H9 (cell line): ENCODE results near the gene SPEG. TPM values are rescaled to one million over a fixed set of nuclear protein-coding genes. Genes with fewer than 3 reads are reported as not detected.
A peak's percentile ranks its signal among the peaks of the same experiment; 100 is the strongest.

Experiments
- DNase-seq: peaks from one replicate; pipeline ENCODE4 v3.0.0-alpha.2; 2017
- H2AFZ ChIP-seq: one replicate; pipeline ENCODE4 v1.6.1; 2013; ENCODE audit warnings: mild to moderate bottlenecking, low read length, control low read depth, moderate library complexity
- H2AK5ac ChIP-seq: 2 replicates; pipeline ENCODE4 v1.6.1; 2013; ENCODE audit warnings: low read length, control low read depth, mixed read lengths; ENCODE audit not compliant: insufficient read length
- H2BK120ac ChIP-seq: one replicate; pipeline ENCODE4 v1.6.1; 2013; ENCODE audit warnings: low read depth, mild to moderate bottlenecking, low read length, control low read depth, inconsistent platforms; ENCODE audit not compliant: poor library complexity, severe bottlenecking
- H2BK12ac ChIP-seq: 2 replicates; pipeline ENCODE4 v1.6.1; 2013; ENCODE audit warnings: low read length, control low read depth, mixed read lengths, low read depth; ENCODE audit not compliant: insufficient read length
- H2BK15ac ChIP-seq: 2 replicates; pipeline ENCODE4 v1.6.1; 2013; ENCODE audit warnings: low read depth, low read length, control low read depth
- H2BK20ac ChIP-seq: one replicate; pipeline ENCODE4 v1.6.1; 2013; ENCODE audit warnings: low read depth, mild to moderate bottlenecking, low read length, control low read depth, inconsistent platforms; ENCODE audit not compliant: poor library complexity, severe bottlenecking
- H2BK5ac ChIP-seq: 2 replicates; pipeline ENCODE4 v1.6.1; 2013; ENCODE audit warnings: low read length, control low read depth, mixed read lengths; ENCODE audit not compliant: insufficient read length
- H3K14ac ChIP-seq: 2 replicates; pipeline ENCODE4 v1.6.1; 2013; ENCODE audit warnings: low read length, control low read depth; ENCODE audit not compliant: insufficient read depth
- H3K18ac ChIP-seq: 2 replicates; pipeline ENCODE4 v1.6.1; 2013; ENCODE audit warnings: low read depth, mild to moderate bottlenecking, mixed read lengths, low read length, control low read depth; ENCODE audit not compliant: insufficient read length
- H3K23ac ChIP-seq: 2 replicates; pipeline ENCODE4 v1.6.1; 2013; ENCODE audit warnings: low read length, control low read depth, mixed read lengths, low read depth; ENCODE audit not compliant: insufficient read length
- H3K23me2 ChIP-seq: 2 replicates; pipeline ENCODE4 v1.6.1; 2013; ENCODE audit warnings: low read depth, mild to moderate bottlenecking, mixed read lengths, low read length, control low read depth; ENCODE audit not compliant: insufficient read length, poor library complexity, severe bottlenecking
- H3K27ac ChIP-seq: 2 replicates; pipeline ENCODE4 v1.5.1; 2013; ENCODE audit warnings: low read length, control low read depth, mixed read lengths, low read depth; ENCODE audit not compliant: insufficient read length
- H3K27me3 ChIP-seq: 2 replicates; pipeline ENCODE4 v1.6.1; 2013; ENCODE audit warnings: low read length, control low read depth, inconsistent platforms; ENCODE audit not compliant: insufficient read depth
- H3K4ac ChIP-seq: 2 replicates; pipeline ENCODE4 v1.6.1; 2013; ENCODE audit warnings: low read depth, mild to moderate bottlenecking, control low read depth, inconsistent platforms, low read length, moderate library complexity
- H3K4me1 ChIP-seq: 2 replicates; pipeline ENCODE4 v1.6.1; 2013; ENCODE audit warnings: low read length, control low read depth, inconsistent platforms; ENCODE audit not compliant: insufficient read depth
- H3K4me2 ChIP-seq: 2 replicates; pipeline ENCODE4 v1.6.1; 2013; ENCODE audit warnings: low read length, control low read depth, mixed read lengths; ENCODE audit not compliant: insufficient read length, insufficient read depth
- H3K56ac ChIP-seq: 2 replicates; pipeline ENCODE4 v1.6.1; 2013; ENCODE audit warnings: low read depth, mild to moderate bottlenecking, mixed read lengths, low read length, control low read depth; ENCODE audit not compliant: insufficient read length
- H3K79me1 ChIP-seq: 2 replicates; pipeline ENCODE4 v1.6.1; 2013; ENCODE audit warnings: low read depth, mild to moderate bottlenecking, moderate library complexity, low read length, control low read depth, inconsistent platforms; ENCODE audit not compliant: insufficient read depth, poor library complexity, severe bottlenecking
- H3K79me2 ChIP-seq: 2 replicates; pipeline ENCODE4 v1.6.1; 2013; ENCODE audit warnings: low read length, control low read depth, inconsistent platforms; ENCODE audit not compliant: insufficient read depth
- H3K9ac ChIP-seq: 2 replicates; pipeline ENCODE4 v1.6.1; 2013; ENCODE audit warnings: low read length, control low read depth, mixed read lengths; ENCODE audit not compliant: insufficient read length; ENCODE audit errors: extremely low read depth
- H3K9me3 ChIP-seq: one replicate; pipeline ENCODE4 v1.6.1; 2013; ENCODE audit warnings: low read depth, low read length, inconsistent platforms; ENCODE audit not compliant: control insufficient read depth
- H3T11ph ChIP-seq: one replicate; pipeline ENCODE4 v1.6.1; 2013; ENCODE audit warnings: mild to moderate bottlenecking, low read length, control low read depth, inconsistent platforms
- H4K20me1 ChIP-seq: one replicate; pipeline ENCODE4 v1.6.1; 2013; ENCODE audit not compliant: control insufficient read depth, insufficient read length, insufficient read depth
- H4K5ac ChIP-seq: 2 replicates; pipeline ENCODE4 v1.6.1; 2013; ENCODE audit warnings: low read depth, mild to moderate bottlenecking, mixed read lengths, low read length, control low read depth; ENCODE audit not compliant: insufficient read length
- H4K8ac ChIP-seq: replicated peaks from 2 replicates; pipeline ENCODE4 v1.6.1; 2013; ENCODE audit warnings: low read length, control low read depth, mixed read lengths, low read depth; ENCODE audit not compliant: insufficient read length
- H4K91ac ChIP-seq: 2 replicates; pipeline ENCODE4 v1.6.1; 2013; ENCODE audit warnings: low read depth, mild to moderate bottlenecking, moderate library complexity, mixed read lengths, low read length, control low read depth; ENCODE audit not compliant: insufficient read length
- H3K27ac Mint-ChIP-seq, 3 experiments: 2 replicates in 2 of 3; 3 replicates in 1 of 3; pipeline ENCODE4 v1.8.0; 2020 to 2021; ENCODE audit warnings: mixed read lengths in 3 of 3, mild to moderate bottlenecking in 1 of 3, moderate library complexity in 1 of 3
- H3K27me3 Mint-ChIP-seq: 2 replicates; pipeline ENCODE4 v1.8.0; 2021; ENCODE audit warnings: low read depth, mild to moderate bottlenecking, moderate library complexity, mixed read lengths
- H3K36me3 Mint-ChIP-seq, 3 experiments: 2 replicates in 2 of 3; 3 replicates in 1 of 3; pipeline ENCODE4 v1.8.0; 2020 to 2021; ENCODE audit warnings: low read depth in 3 of 3, mixed read lengths in 3 of 3; ENCODE audit not compliant: insufficient read depth in 1 of 3
- H3K4me1 Mint-ChIP-seq, 2 experiments: 2 replicates each; pipeline ENCODE4 v1.8.0; 2020; ENCODE audit warnings: mixed read lengths in 2 of 2
- H3K4me3 Mint-ChIP-seq, 2 experiments: 2 replicates in 1 of 2; 3 replicates in 1 of 2; pipeline ENCODE4 v1.8.0; 2020 to 2021; ENCODE audit warnings: mild to moderate bottlenecking in 2 of 2, mixed read lengths in 2 of 2, moderate library complexity in 1 of 2
- H3K9me3 Mint-ChIP-seq, 2 experiments: 2 replicates in 1 of 2; 3 replicates in 1 of 2; pipeline ENCODE4 v1.8.0; 2020; ENCODE audit warnings: mild to moderate bottlenecking in 2 of 2, mixed read lengths in 2 of 2, moderate library complexity in 1 of 2
- WGBS: extraction: QIAGEN DNeasy Blood & Tissue Kit; methylation state at CpG from one replicate; pipeline ENCODE4 v1.1.7; 2013; ENCODE audit warnings: missing lambda C conversion rate, low lambda C conversion rate, mixed read lengths; ENCODE audit not compliant: insufficient read length; ENCODE audit errors: extremely low coverage; 5-methylcytosine and 5-hydroxymethylcytosine counted together
- total RNA-seq: library from RNA; stranded (reverse); gene quantifications from 2 replicates; pipeline ENCODE4 v1.2.1, GENCODE V29; 2021
- TF ChIP-seq, protein P1 (sequence below): fragments of 200-600 bp; sonication (generic); conservative IDR thresholded peaks from 3 replicates; pipeline ENCODE4 v1.8.0; 2021; ENCODE audit warnings: antibody characterized with exemption, mild to moderate bottlenecking

SPEG gene
- total RNA-seq, 1 experiment from 2014 or later, result 23.7 TPM

DNA sequence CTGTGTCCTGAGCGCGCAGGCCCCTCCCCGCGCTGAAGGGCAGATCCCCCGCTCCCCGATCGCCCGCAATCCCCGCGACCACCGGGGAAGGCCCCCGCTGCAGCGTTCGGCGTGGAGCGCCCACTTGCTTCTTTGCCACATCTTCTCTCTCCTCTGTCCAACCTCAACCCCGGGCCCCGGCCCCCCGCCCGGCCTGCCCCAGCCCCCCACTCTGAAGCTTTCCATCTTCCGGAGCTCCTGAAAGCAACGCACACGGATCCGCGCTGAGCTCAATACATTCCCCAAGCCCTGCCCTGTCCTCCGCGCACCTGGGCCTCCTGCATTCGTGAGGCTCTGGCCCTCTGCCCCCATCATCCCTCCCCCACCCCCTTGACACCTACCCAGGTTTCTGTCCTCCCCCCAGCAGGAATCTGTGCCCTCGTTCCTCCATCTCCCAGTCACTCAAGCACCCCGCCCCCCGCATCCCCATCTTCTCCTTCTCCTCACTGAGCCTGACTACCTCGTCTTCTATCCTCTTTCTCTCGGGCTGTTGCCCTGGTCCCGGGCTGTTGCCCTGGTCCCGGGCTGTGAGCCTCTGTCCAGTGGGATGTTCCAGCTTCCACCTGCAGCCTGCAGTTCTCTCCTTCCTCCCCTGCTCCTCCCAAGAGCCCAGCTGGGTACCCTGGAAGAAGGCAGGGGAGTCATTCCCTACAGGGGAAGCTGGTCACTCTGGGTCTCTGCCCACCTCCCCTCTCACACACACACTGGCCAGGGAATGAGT is 7.8 kb downstream of the SPEG start:
- Histone ChIP-seq H3K4me2 (peak overlapping the region; percentile 44), H3K79me2 (no peaks in the 10 kb centered on the region), H3K14ac (no peak overlapping the region), H3K79me1 (no peaks in the 10 kb centered on the region), H3T11ph (no peak overlapping the region), H2BK12ac (no peak overlapping the region), H3K4me1 (no peaks in the 10 kb centered on the region; the same call in 1 of the 2 replicates), H3K4ac (no peak overlapping the region), H3K27me3 (peaks cover 5% of the 10 kb centered on the region; the same call in 1 of the 2 replicates), H3K9ac (no peak overlapping the region), H3K23me2 (peaks cover 3% of the 10 kb centered on the region), H3K9me3 (no peaks in the 10 kb centered on the region), H3K18ac (no peak overlapping the region), H3K56ac (no peak overlapping the region), H2BK5ac (no peak overlapping the region), H4K8ac (no peak overlapping the region), H2AFZ (no peak overlapping the region), H2BK20ac (no peak overlapping the region), H3K23ac (no peak overlapping the region), H4K5ac (no peak overlapping the region), H3K27ac (no peak overlapping the region), H2BK15ac (no peak overlapping the region), H2AK5ac (no peak overlapping the region), H2BK120ac (no peak overlapping the region), H4K20me1 (no peaks in the 10 kb centered on the region), H4K91ac (no peak overlapping the region)
- Mint-ChIP-seq H3K27me3 (peaks cover 42% of the 10 kb centered on the region), H3K4me3 (peak overlapping the region; percentile 66 to 82), H3K36me3 (peaks cover 0 to 3% (median 3%) of the 10 kb centered on the region in 3 experiments; a peak in 2 of 7 replicates), H3K27ac (no peak overlapping the region; a peak in 1 of 7 replicates), H3K4me1 (peaks cover 26 to 37% of the 10 kb centered on the region in 2 experiments), H3K9me3 (no peaks in the 10 kb centered on the region)
- TF ChIP-seq, protein P1, sequence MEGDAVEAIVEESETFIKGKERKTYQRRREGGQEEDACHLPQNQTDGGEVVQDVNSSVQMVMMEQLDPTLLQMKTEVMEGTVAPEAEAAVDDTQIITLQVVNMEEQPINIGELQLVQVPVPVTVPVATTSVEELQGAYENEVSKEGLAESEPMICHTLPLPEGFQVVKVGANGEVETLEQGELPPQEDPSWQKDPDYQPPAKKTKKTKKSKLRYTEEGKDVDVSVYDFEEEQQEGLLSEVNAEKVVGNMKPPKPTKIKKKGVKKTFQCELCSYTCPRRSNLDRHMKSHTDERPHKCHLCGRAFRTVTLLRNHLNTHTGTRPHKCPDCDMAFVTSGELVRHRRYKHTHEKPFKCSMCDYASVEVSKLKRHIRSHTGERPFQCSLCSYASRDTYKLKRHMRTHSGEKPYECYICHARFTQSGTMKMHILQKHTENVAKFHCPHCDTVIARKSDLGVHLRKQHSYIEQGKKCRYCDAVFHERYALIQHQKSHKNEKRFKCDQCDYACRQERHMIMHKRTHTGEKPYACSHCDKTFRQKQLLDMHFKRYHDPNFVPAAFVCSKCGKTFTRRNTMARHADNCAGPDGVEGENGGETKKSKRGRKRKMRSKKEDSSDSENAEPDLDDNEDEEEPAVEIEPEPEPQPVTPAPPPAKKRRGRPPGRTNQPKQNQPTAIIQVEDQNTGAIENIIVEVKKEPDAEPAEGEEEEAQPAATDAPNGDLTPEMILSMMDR, result no peak
- no peak for DNase-seq
- no CpG with 5 or more reads among the region's 35 CpGs for WGBS
